GM04503 (cell line): ENCODE data around the gene DRC7.

Source experiments
- DNase-seq: peaks from one replicate; pipeline ENCODE4 v3.0.0-alpha.2; 2012; ENCODE audit warnings: low read depth

The DRC7 gene

GRCh38 chr16:57694725-57695679 is at the start of gene DRC7:
Gene DRC7, plus strand, starts transcription at chr16:57694806. Its CDS starts 3,144 bp downstream, at chr16:57697950.
- DNase-seq, result no peak

GRCh38 chr16:57645169-57645568 is 49.4 kb upstream of the DRC7 start:
- no peak for DNase-seq

GRCh38 chr16:57645691-57646387 is 48.8 kb upstream of the DRC7 start:
- no peak for DNase-seq

- DNase-seq, result no peak
These were observed 48.1 kb upstream of the DRC7 start for GRCh38 chr16:57646388-57647039.

- no peak for DNase-seq
These were observed 47.3 kb upstream of the DRC7 start for GRCh38 chr16:57647136-57647875.

GRCh38 chr16:57648125-57648524 is 46.5 kb upstream of the DRC7 start:
- no peak for DNase-seq

- DNase-seq, result no peak
These were observed 45.8 kb upstream of the DRC7 start for GRCh38 chr16:57648581-57649442.

- DNase-seq, result no peak
These were observed 45.2 kb upstream of the DRC7 start for GRCh38 chr16:57649443-57649751.

- no peak for DNase-seq
These were observed 44.8 kb upstream of the DRC7 start for GRCh38 chr16:57649846-57650245.

- no peak for DNase-seq
These were observed 43.0 kb upstream of the DRC7 start for GRCh38 chr16:57651344-57652333.

GRCh38 chr16:57652695-57653471 is 41.7 kb upstream of the DRC7 start:
- DNase-seq, result no peak

GRCh38 chr16:57653936-57654335 is 40.7 kb upstream of the DRC7 start:
- DNase-seq, result no peak

- DNase-seq, result no peak
These were observed 38.2 kb upstream of the DRC7 start for GRCh38 chr16:57656342-57656955.

GRCh38 chr16:57657228-57657627 is 37.4 kb upstream of the DRC7 start:
- no peak for DNase-seq

- no peak for DNase-seq
These were observed 36.3 kb upstream of the DRC7 start for GRCh38 chr16:57658130-57658877.

GRCh38 chr16:57658878-57659674 is 35.5 kb upstream of the DRC7 start:
- no peak for DNase-seq
